AG10803 (cell line): ENCODE measurements around the gene ESR2.
"Not testable (repeated sequence)": the region's sequence is repeated elsewhere in the genome, so short reads cannot be mapped to it uniquely, and the experiment has no call there.

ENCODE experiments used
- DNase-seq: peaks from one replicate; pipeline ENCODE4 v3.0.0; 2010; ENCODE audit warnings: low read depth
- H3K4me3 ChIP-seq: 2 replicates; pipeline ENCODE4 v1.5.1; 2011; ENCODE audit warnings: mild to moderate bottlenecking, low read length, control low read depth
- CTCF ChIP-seq: conservative IDR thresholded peaks from 2 replicates; pipeline ENCODE4 v1.5.1; 2011; ENCODE audit warnings: mild to moderate bottlenecking, low read length, control low read depth, inconsistent platforms

The ESR2 gene

DNA sequence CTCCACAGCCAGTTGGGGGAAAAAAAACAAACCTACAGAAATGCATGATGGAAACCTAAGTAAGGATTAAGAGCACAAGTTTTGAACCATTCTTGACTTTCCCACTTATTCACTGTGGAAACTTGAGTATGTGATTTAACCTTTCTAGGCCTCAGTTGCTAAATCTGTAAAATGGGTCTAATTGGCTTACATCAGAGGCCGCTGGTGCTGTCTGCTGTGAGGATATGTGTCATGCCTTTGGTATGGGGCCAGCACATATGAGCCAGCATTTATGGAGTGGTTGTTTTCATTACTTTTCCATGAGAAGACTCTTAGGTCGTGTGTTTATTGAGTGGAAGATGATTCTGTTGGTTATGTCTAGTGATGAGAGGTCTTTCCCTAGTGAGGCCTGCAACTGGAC, 102.4 kb downstream of the ESR2 start:
- H3K4me3 ChIP-seq = no peak overlapping the region
- TF ChIP-seq CTCF = no peak
- peak; percentile 76 for DNase-seq

DNA sequence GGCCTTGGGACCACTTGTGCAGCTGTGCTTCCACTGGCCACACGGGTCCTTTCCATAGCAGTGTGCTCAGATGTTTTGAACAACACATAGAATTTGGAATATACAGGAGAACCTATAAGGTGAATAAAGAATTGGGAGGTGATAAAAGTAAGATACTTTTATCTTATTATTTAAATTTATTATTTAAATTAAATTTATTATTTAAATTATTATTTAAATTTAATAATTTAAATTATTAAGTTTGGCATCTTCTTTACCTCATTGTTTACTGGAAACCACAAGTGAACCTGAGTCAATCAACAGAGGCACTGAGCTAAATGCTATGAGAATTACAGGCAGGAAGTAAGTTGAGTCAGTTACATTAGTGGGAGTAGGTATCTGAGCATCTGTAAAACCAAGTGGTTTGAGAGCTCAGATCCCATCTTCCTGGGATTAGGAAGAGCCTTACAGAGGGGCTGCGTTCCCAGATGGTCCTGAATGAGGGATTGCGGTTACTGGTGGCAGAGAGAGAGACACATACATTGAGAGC, 103.1 kb downstream of the ESR2 start:
- H3K4me3 ChIP-seq = no peak overlapping the region
- no peak for TF ChIP-seq CTCF
- no peak for DNase-seq

GRCh38 chr14:64187331-64187730, 106.8 kb downstream of the ESR2 start:
- no peak for TF ChIP-seq CTCF
- H3K4me3 ChIP-seq = no peak overlapping the region
- DNase-seq = peak; percentile 39

DNA sequence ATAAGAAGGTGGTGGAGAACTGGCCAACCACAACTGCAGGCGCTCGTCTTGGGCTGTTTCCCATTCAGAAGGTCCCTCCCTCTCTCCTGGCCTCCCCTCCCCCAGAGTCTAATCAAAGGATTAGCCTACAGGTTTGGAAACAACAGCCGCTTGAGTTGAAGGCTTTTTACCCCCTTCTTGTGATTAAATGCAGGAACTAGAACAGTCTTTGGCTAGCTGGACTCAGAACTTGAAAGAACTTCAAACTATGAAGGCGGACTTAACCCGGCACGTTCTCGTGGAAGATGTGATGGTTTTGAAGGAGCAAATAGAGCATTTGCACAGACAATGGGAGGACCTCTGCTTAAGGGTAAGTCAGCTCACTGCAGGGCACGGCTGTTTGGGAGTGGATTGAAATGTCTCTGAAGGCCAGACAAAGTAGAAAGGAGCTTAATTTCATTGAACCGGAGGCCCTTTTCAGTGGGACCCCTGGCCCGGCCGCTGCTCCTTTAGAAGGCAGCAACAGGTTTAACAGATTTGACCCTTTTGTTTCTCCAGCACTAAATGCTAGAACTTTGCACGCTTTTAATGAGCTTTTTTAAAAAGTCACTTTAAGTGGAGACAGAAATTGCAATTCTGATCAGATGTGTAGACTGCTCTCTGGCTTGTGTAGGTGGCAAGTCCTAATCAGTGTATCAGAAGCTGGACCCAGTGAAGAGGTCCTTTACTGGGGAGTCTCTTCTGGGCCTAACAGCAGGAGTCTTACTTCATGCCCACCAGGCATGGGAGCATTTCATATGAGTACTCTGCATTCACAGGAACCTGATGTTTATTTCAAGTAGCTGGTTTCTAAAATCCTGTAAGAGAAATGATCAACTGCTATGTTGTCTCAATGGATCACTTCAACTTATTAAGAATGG, 107.7 kb downstream of the ESR2 start:
- H3K4me3 ChIP-seq = no peak overlapping the region
- DNase-seq = no peak

GRCh38 chr14:64185184-64185583, 109.0 kb downstream of the ESR2 start:
- no peak for DNase-seq
- TF ChIP-seq CTCF = no peak
- no peak overlapping the region for H3K4me3 ChIP-seq

More for the DNA sequence above, 107.7 kb downstream of the ESR2 start:
- TF ChIP-seq CTCF = no peak

DNA sequence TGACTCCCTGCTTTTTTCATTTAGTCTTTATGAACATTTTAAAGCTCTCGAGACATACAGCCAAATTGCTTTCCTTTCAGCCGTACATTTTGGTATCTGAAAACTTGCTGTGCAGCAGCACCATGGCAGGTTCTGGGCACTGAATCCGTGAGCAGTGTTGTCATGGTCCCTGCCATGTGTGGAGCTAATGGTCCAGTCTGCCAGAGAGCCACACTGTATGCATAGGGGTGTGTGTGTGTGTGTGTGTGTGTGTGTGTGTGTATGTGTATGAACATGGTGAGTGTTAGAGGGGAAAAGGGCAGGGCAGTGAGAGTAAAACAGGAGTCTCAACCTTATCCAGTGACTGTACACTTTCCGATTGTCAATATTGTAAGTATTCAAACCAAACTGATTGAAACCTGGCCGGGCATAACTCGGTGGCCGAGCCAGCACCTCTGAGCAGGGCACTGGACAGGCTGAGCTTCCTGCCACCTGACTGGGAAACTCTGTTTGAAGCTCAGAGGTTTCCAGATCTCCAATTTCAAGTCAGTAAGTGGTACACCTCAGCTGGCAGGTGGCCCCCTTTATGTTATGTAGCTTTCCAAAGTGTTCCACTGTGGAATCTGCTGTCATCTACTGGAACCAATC, 110.0 kb downstream of the ESR2 start:
- H3K4me3 ChIP-seq = no peak overlapping the region
- no peak for TF ChIP-seq CTCF
- DNase-seq = no peak

DNA sequence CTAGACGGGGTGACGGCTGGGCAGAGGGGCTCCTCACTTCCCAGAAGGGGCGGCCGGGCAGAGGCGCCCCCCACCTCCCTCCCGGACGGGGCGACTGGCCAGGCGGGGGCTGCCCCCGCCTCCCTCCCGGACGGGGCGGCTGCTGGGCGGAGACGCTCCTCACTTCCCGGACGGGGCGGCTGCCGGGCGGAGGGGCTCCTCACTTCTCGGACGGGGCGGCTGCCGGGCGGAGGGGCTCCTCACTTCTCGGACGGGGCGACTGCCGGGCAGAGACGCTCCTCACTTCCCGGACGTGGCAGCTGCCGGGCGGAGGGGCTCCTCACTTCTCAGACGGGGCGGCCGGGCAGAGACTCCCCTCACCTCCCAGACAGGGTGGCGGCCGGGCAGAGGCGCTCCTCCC, 111.3 kb downstream of the ESR2 start:
- H3K4me3 ChIP-seq, DNase-seq: not testable (repeated sequence)
